K562 (cell line): ENCODE data around the gene NDST4. TPM values are rescaled to one million over a fixed set of nuclear protein-coding genes. Genes with fewer than 3 reads are reported as not detected.

ENCODE experiments used
- CTBP1 ChIP-seq: fragments of 450-650 bp; IDR thresholded peaks from 2 replicates; pipeline ENCODE4 v1.6.1; 2016; ENCODE audit warnings: borderline replicate concordance
- DIDO1 ChIP-seq: fragments of 450-650 bp; IDR thresholded peaks from 2 replicates; pipeline ENCODE4 v1.6.1; 2016; ENCODE audit warnings: low read depth, missing biosample characterization, missing genetic modification characterization
- NFIC ChIP-seq: fragments of 450-650 bp; IDR thresholded peaks from 2 replicates; pipeline ENCODE4 v1.6.1; 2017; ENCODE audit warnings: mild to moderate bottlenecking, inconsistent platforms
- PHTF2 ChIP-seq: fragments of 250-450 bp; sonication (Bioruptor Pico); IDR thresholded peaks from 2 replicates; pipeline ENCODE4 v1.5.0; 2021; ENCODE audit warnings: mild to moderate bottlenecking
- SRSF9 ChIP-seq: fragments of 200-400 bp; formaldehyde crosslinking; IDR thresholded peaks from 2 replicates; pipeline ENCODE4 v1.6.1; 2017; ENCODE audit warnings: low read depth, low read length, borderline replicate concordance
- ZC3H11A ChIP-seq: IDR thresholded peaks from 2 replicates; pipeline ENCODE4 v1.6.1; 2012; ENCODE audit warnings: low read depth, low read length, improper control_type of control experiment
- ZFP1 ChIP-seq: fragments of 450-650 bp; formaldehyde crosslinking; IDR thresholded peaks from 2 replicates; pipeline ENCODE4 v1.4.0; 2020; ENCODE audit warnings: mild to moderate bottlenecking, mixed read lengths
- ZNF778 ChIP-seq: fragments of 450-650 bp; formaldehyde crosslinking; IDR thresholded peaks from 2 replicates; pipeline ENCODE4 v1.4.0; 2020; ENCODE audit warnings: mild to moderate bottlenecking, moderate library complexity
- polyA plus RNA-seq, 8 experiments: library from polyadenylated mRNA; depleted of rRNA in 4 of 8; stranded (reverse) in 5 of 8; unstranded in 3 of 8; fragments of >200 nt; fragmentation: Nextera tagmentation in 2 of 8; fragmentation: Illumina TruSeq in 1 of 8; extraction: Ambion mirVana in 2 of 8; extraction: Trizol in 1 of 8; gene quantifications; 2 replicates each; pipeline versions ENCODE4 v1.2.1 to v1.2.3, GENCODE V29; 2011 to 2014; ENCODE audit warnings: inconsistent platforms in 1 of 8, missing spikeins in 1 of 8
- total RNA-seq, 7 experiments: library from RNA; depleted of rRNA in 6 of 7; stranded (reverse); fragments of >200 nt in 6 of 7; fragmentation: Illumina TruSeq in 2 of 7; extraction: Trizol in 2 of 7; gene quantifications; 2 replicates each; pipeline versions ENCODE4 v1.2.1 to v1.2.3, GENCODE V29; 2011 to 2021; ENCODE audit warnings: low replicate concordance in 1 of 7
- TF ChIP-seq, protein P1 (sequence below): sonication (generic); formaldehyde crosslinking; IDR thresholded peaks from 2 replicates; pipeline ENCODE4 v1.8.0; 2023; ENCODE audit warnings: missing genetic modification reagents, mild to moderate bottlenecking, borderline replicate concordance
- TF ChIP-seq, protein P2 (sequence below), 2 experiments: IDR thresholded peaks; 2 replicates each; pipeline ENCODE4 v1.6.1; 2012; ENCODE audit warnings: improper control_type of control experiment in 2 of 2, low read depth in 2 of 2, low read length in 2 of 2, borderline replicate concordance in 1 of 2
- TF ChIP-seq, protein P3 (sequence below): sonication (generic); formaldehyde crosslinking; IDR thresholded peaks from 2 replicates; pipeline ENCODE4 v1.8.0; 2022; ENCODE audit warnings: missing genetic modification reagents, mild to moderate bottlenecking, borderline replicate concordance

Gene NDST4
- total and polyA plus RNA-seq, 9 of the 15 experiments (the other 6 are each of a cell fraction or from before 2014, with no cell fraction given) = not detected

DNA sequence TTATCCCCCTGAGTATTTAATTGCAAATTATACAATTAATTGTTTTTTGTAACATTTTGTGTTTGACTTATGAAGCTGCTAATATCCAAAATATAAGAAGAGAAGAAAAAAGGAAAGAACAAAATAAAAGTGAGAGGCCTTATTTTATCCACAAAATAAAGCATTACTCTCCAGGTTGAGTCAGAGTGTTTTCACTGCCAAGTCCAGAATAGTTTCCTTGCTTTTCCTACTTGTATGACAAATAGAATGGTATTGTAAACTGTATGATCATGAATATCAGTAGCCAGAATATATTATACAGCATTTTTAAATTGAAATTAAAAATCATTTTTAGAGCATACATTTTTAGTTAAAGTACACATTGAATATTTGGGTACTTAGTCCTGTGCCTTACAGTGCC lies 237.8 kb downstream of the NDST4 start (continued):
- TF ChIP-seq, protein P1, sequence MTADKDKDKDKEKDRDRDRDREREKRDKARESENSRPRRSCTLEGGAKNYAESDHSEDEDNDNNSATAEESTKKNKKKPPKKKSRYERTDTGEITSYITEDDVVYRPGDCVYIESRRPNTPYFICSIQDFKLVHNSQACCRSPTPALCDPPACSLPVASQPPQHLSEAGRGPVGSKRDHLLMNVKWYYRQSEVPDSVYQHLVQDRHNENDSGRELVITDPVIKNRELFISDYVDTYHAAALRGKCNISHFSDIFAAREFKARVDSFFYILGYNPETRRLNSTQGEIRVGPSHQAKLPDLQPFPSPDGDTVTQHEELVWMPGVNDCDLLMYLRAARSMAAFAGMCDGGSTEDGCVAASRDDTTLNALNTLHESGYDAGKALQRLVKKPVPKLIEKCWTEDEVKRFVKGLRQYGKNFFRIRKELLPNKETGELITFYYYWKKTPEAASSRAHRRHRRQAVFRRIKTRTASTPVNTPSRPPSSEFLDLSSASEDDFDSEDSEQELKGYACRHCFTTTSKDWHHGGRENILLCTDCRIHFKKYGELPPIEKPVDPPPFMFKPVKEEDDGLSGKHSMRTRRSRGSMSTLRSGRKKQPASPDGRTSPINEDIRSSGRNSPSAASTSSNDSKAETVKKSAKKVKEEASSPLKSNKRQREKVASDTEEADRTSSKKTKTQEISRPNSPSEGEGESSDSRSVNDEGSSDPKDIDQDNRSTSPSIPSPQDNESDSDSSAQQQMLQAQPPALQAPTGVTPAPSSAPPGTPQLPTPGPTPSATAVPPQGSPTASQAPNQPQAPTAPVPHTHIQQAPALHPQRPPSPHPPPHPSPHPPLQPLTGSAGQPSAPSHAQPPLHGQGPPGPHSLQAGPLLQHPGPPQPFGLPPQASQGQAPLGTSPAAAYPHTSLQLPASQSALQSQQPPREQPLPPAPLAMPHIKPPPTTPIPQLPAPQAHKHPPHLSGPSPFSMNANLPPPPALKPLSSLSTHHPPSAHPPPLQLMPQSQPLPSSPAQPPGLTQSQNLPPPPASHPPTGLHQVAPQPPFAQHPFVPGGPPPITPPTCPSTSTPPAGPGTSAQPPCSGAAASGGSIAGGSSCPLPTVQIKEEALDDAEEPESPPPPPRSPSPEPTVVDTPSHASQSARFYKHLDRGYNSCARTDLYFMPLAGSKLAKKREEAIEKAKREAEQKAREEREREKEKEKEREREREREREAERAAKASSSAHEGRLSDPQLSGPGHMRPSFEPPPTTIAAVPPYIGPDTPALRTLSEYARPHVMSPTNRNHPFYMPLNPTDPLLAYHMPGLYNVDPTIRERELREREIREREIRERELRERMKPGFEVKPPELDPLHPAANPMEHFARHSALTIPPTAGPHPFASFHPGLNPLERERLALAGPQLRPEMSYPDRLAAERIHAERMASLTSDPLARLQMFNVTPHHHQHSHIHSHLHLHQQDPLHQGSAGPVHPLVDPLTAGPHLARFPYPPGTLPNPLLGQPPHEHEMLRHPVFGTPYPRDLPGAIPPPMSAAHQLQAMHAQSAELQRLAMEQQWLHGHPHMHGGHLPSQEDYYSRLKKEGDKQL = no peak
- no peak for TF ChIP-seq DIDO1
- no peak for TF ChIP-seq ZNF778 (CRISPR knock-in tag)
- TF ChIP-seq ZFP1 (CRISPR knock-in tag) = no peak
- TF ChIP-seq, protein P2, sequence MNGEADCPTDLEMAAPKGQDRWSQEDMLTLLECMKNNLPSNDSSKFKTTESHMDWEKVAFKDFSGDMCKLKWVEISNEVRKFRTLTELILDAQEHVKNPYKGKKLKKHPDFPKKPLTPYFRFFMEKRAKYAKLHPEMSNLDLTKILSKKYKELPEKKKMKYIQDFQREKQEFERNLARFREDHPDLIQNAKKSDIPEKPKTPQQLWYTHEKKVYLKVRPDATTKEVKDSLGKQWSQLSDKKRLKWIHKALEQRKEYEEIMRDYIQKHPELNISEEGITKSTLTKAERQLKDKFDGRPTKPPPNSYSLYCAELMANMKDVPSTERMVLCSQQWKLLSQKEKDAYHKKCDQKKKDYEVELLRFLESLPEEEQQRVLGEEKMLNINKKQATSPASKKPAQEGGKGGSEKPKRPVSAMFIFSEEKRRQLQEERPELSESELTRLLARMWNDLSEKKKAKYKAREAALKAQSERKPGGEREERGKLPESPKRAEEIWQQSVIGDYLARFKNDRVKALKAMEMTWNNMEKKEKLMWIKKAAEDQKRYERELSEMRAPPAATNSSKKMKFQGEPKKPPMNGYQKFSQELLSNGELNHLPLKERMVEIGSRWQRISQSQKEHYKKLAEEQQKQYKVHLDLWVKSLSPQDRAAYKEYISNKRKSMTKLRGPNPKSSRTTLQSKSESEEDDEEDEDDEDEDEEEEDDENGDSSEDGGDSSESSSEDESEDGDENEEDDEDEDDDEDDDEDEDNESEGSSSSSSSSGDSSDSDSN (IDR thresholded peaks at IDR 0.05; ENCODE audit: borderline replicate concordance in 1 of 2, low read depth in 2 of 2, low read length in 2 of 2) = no peak
- TF ChIP-seq ZC3H11A = no peak
- TF ChIP-seq, protein P3, sequence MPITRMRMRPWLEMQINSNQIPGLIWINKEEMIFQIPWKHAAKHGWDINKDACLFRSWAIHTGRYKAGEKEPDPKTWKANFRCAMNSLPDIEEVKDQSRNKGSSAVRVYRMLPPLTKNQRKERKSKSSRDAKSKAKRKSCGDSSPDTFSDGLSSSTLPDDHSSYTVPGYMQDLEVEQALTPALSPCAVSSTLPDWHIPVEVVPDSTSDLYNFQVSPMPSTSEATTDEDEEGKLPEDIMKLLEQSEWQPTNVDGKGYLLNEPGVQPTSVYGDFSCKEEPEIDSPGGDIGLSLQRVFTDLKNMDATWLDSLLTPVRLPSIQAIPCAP (CRISPR knock-in tag) = no peak
- TF ChIP-seq PHTF2 (CRISPR knock-in tag) = no peak
- no peak for TF ChIP-seq NFIC
- TF ChIP-seq SRSF9 = no peak
- no peak for TF ChIP-seq CTBP1
